ENCODE measurements around the gene ID3.

DNA sequence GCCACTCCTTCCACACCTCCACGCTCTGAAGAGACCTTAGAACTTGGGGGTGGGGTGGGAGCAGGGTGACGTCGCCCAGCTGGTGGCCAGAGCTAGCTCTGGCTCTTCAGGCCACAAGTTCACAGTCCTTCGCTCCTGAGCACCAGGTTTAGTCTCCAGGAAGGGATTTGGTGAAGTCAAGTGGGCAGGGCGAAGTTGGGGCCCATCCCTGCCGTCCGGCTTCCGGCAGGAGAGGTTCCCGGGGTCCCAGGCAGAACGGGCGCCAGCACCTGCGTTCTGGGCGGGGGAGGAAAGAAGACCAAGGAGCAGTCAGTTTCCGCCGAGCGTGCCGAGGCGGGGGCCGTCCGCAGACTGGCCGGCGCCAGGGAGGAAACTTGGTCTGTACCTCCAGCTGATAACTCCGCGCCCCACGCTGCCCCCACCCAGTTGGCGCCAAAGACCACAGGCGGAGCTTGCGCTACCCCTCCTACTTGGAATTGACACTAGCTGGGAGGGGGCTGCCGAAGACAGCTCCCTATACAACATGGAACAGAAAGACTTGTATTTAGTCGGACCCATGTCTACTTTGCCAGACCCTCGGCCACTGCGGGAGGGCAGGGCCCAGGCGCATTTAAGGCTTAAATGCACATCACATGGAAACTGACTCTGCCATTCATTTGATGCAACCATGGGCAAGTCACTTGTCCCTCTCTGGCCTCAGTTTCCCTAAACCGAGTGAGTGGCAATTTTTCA lies 995 bp downstream of the ID3 start:
- no peak for TF ChIP-seq CTCF (IDR thresholded peaks at IDR 0.05; ENCODE audit: low read depth, low read length)
- no peak for TF ChIP-seq POLR2A (IDR thresholded peaks at IDR 0.05; ENCODE audit: extremely low read depth, insufficient read length)
- TF ChIP-seq, protein P1, sequence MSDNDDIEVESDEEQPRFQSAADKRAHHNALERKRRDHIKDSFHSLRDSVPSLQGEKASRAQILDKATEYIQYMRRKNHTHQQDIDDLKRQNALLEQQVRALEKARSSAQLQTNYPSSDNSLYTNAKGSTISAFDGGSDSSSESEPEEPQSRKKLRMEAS (IDR thresholded peaks at IDR 0.05; ENCODE audit: low read depth, low read length), result no peak
- no peak; the same call in 1 of the 2 replicates for TF ChIP-seq MYC (IDR thresholded peaks at IDR 0.05; ENCODE audit: low read depth, low read length)

Data from NB4 (cell line).